HG03108 (cell line): ENCODE measurements around the gene ACTR10.

Experiments used
- ATAC-seq: cut with Tn5 transposase; IDR thresholded peaks from one replicate; pipeline ENCODE4 v1.9.1; 2021; ENCODE audit warnings: moderate library complexity; ENCODE audit not compliant: unreplicated experiment

The ACTR10 gene

DNA sequence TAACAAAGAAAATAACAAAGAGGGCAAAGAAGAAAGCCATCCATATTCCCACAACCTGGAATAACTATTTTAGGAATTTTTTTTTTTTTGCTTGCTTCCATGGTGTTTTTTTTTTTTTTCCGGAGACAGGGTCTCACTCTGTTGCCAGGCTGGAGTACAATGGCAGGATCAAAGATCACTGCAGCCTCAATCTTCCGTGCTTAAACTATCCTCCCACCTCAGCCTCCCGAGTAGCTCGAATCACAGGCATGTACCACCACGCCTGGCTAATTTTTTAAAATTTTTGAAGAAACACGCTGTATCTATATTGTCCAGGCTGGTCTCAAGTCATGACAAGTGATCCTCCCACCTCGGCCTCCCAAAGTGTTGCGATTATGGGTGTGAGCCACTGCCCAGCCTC, 78.2 kb downstream of the ACTR10 start:
- ATAC-seq = no peak

- peak; percentile 65 for ATAC-seq
These were observed 81.2 kb downstream of the ACTR10 start for GRCh38 chr14:58280954-58281787.

DNA sequence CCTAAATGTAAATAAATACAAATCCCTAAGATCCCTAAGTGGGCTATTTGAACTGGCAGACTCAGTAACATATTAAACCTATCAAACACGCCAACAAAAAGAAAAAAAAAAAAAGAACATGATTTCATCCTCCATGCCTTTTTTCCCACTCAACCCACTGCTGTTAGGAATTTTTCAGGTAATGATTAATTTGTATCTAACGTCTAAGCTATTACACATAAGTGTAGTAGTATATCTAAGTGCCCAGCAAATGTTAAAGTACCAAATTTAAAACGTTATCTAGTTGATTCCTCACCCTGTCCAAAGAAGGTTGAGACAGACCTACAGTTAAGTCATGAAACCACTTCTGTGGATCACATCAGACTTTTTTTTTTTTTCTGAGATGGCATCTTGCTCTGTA, 82.0 kb downstream of the ACTR10 start:
- no peak for ATAC-seq

DNA sequence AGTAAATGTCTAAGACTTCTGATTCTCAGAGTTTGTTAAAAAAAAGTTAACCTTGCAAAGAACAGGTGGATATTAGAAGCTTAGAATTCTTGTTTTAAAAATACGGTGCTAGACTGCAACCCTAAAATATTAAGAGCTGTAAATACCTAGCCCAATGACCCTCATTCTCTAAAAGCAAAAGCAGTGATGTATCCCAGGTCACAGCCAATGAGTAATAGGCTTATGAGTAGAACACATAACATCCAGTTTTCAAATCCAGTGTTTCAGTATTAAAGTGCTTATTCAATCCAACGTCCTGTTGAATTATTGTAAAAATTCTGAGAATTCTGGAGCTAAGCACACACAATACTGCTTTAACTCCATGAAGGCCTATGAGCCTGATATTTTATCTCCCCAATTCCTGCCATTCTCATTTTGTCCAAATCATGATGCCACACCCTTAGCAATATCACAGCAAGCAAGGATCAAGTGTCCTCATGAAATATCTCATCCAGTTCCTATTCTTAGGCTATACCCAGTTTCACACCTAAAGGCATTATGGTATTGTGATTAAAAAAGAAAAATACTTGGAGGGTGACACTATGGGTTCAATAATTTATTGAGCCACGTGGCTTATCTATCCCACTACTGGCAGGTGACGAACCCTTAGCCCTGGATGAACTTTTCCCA, 83.1 kb downstream of the ACTR10 start:
- ATAC-seq = no peak

DNA sequence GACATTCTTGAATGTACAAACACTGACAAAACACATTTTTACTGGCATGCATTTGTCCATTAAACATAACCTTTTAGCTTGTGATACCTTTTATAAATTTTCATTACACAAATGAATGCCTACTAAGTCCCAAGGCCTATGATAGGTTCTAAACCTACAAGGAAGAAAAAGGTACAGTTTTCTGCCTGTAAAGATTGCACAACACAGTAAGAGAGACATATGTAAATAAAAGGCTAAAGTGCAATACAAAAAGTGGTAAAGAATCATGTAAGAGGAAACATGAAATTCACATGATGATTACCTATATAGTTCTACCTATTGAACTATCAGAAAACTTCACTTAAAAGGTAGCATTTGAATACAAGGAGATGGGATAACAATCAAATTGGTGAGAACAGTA, 83.8 kb downstream of the ACTR10 start:
- no peak for ATAC-seq

DNA sequence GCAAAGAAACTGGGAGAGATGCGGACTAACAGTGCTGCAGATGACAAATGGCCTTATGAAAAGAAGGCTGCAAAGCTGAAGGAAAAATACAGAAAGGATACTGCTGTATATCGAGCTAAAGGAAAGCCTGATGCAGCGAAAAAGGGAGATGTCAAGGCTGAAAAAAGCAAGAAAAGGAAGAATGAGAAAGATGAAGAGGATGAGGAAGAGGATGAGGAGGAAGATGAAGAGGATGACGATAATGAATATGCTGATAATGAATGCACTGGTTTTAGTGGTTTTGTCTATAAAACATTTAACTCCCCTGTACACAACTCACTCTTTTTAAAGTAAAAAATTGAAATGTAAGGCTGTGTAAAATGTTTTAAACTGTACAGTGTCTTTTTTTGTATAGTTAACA, 85.2 kb downstream of the ACTR10 start:
- ATAC-seq = no peak
